GM12878 (cell line): ENCODE results near the gene PCGF6. TPM values are rescaled to one million over a fixed set of nuclear protein-coding genes. Genes with fewer than 3 reads are reported as not detected.

Experiments used
- FOXM1 ChIP-seq: IDR thresholded peaks from 2 replicates; pipeline ENCODE4 v1.6.1; 2012; ENCODE audit warnings: low read depth, mild to moderate bottlenecking, inconsistent platforms, low read length, moderate library complexity
- LARP7 ChIP-seq: fragments of 450-650 bp; IDR thresholded peaks from 2 replicates; pipeline ENCODE4 v1.6.1; 2017; ENCODE audit warnings: mild to moderate bottlenecking
- ZNF24 ChIP-seq: fragments of 450-650 bp; IDR thresholded peaks from 2 replicates; pipeline ENCODE4 v1.6.1; 2017; ENCODE audit warnings: antibody characterized with exemption, mild to moderate bottlenecking
- polyA plus RNA-seq, 11 experiments: library from polyadenylated mRNA; depleted of rRNA in 4 of 11; unstranded in 6 of 11; stranded (reverse) in 5 of 11; fragments of >200 nt; fragmentation: Nextera tagmentation in 4 of 11; fragmentation: Illumina TruSeq in 1 of 11; extraction: Ambion mirVana in 4 of 11; extraction: Trizol in 1 of 11; gene quantifications; 1 replicate in 1 of 11; 2 replicates in 10 of 11; pipeline versions ENCODE4 v1.2.1 to v1.2.3, GENCODE V29; 2011 to 2016; ENCODE audit warnings: inconsistent platforms in 2 of 11, missing spikeins in 2 of 11, low read depth in 1 of 11
- total RNA-seq, 4 experiments: library from RNA; depleted of rRNA in 3 of 4; stranded (reverse); fragments of >200 nt in 3 of 4; fragmentation: Illumina TruSeq in 1 of 4; extraction: Trizol in 1 of 4; gene quantifications; 2 replicates each; pipeline versions ENCODE4 v1.2.1 to v1.2.3, GENCODE V29; 2013 to 2021
- TF ChIP-seq, protein P1 (sequence below): fragments of 150-350 bp; IDR thresholded peaks from 2 replicates; pipeline ENCODE4 v1.6.1; 2016; ENCODE audit warnings: low read depth, low read length
- TF ChIP-seq, protein P2 (sequence below): fragments of 450-650 bp; IDR thresholded peaks from 2 replicates; pipeline ENCODE4 v1.6.1; 2017; ENCODE audit warnings: mild to moderate bottlenecking, moderate library complexity

Gene PCGF6
- total and polyA plus RNA-seq, 10 of the 15 experiments (the other 5 are each of a cell fraction or from before 2014, with no cell fraction given): 6.5 to 19.1 (median 12.7) TPM

DNA sequence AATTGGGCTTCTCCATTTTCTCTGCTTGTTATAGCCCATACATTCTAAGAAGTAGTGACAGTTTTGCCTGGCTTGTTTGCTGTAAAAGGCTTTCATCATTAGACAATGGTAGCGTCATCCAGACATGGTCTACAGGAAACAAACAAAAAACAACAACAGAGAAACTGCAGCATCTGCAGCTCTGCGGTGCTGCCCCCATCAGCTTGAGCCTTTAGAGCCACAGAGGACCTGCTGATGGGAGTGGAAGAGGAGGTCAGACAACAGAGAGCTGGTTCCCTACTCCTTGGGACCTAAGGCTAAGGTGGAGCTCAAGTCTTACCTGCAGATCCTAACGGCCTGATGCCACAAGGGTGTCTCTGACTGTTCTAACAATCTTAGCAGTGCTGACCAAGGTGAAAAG, 70.9 kb downstream of the PCGF6 start (continued):
- TF ChIP-seq, protein P1, sequence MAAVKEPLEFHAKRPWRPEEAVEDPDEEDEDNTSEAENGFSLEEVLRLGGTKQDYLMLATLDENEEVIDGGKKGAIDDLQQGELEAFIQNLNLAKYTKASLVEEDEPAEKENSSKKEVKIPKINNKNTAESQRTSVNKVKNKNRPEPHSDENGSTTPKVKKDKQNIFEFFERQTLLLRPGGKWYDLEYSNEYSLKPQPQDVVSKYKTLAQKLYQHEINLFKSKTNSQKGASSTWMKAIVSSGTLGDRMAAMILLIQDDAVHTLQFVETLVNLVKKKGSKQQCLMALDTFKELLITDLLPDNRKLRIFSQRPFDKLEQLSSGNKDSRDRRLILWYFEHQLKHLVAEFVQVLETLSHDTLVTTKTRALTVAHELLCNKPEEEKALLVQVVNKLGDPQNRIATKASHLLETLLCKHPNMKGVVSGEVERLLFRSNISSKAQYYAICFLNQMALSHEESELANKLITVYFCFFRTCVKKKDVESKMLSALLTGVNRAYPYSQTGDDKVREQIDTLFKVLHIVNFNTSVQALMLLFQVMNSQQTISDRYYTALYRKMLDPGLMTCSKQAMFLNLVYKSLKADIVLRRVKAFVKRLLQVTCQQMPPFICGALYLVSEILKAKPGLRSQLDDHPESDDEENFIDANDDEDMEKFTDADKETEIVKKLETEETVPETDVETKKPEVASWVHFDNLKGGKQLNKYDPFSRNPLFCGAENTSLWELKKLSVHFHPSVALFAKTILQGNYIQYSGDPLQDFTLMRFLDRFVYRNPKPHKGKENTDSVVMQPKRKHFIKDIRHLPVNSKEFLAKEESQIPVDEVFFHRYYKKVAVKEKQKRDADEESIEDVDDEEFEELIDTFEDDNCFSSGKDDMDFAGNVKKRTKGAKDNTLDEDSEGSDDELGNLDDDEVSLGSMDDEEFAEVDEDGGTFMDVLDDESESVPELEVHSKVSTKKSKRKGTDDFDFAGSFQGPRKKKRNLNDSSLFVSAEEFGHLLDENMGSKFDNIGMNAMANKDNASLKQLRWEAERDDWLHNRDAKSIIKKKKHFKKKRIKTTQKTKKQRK: no peak
- TF ChIP-seq ZNF24: no peak
- no peak for TF ChIP-seq FOXM1
- TF ChIP-seq, protein P2, sequence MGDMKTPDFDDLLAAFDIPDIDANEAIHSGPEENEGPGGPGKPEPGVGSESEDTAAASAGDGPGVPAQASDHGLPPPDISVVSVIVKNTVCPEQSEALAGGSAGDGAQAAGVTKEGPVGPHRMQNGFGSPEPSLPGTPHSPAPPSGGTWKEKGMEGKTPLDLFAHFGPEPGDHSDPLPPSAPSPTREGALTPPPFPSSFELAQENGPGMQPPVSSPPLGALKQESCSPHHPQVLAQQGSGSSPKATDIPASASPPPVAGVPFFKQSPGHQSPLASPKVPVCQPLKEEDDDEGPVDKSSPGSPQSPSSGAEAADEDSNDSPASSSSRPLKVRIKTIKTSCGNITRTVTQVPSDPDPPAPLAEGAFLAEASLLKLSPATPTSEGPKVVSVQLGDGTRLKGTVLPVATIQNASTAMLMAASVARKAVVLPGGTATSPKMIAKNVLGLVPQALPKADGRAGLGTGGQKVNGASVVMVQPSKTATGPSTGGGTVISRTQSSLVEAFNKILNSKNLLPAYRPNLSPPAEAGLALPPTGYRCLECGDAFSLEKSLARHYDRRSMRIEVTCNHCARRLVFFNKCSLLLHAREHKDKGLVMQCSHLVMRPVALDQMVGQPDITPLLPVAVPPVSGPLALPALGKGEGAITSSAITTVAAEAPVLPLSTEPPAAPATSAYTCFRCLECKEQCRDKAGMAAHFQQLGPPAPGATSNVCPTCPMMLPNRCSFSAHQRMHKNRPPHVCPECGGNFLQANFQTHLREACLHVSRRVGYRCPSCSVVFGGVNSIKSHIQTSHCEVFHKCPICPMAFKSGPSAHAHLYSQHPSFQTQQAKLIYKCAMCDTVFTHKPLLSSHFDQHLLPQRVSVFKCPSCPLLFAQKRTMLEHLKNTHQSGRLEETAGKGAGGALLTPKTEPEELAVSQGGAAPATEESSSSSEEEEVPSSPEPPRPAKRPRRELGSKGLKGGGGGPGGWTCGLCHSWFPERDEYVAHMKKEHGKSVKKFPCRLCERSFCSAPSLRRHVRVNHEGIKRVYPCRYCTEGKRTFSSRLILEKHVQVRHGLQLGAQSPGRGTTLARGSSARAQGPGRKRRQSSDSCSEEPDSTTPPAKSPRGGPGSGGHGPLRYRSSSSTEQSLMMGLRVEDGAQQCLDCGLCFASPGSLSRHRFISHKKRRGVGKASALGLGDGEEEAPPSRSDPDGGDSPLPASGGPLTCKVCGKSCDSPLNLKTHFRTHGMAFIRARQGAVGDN: no peak
- no peak for TF ChIP-seq LARP7
